DOHH2 (cell line): ENCODE results near the gene IL1A.

Source experiments
- H3F3A ChIP-seq: fragments of 200-600 bp; sonication (generic), shearing (Covaris generic); 2 replicates; pipeline ENCODE4 v1.6.0; 2016; ENCODE audit warnings: antibody characterized with exemption, mild to moderate bottlenecking; ENCODE audit not compliant: control insufficient read depth, insufficient read depth
- H3K27ac ChIP-seq: fragments of 200-600 bp; sonication (generic); 2 replicates; pipeline ENCODE4 v1.5.1; 2014; ENCODE audit warnings: low read depth, mild to moderate bottlenecking, low read length, moderate library complexity
- H3K27me3 ChIP-seq: fragments of 200-600 bp; sonication (generic); 2 replicates; pipeline ENCODE4 v1.6.1; 2014; ENCODE audit warnings: mild to moderate bottlenecking, low read length, mixed read lengths; ENCODE audit not compliant: control insufficient read depth
- H3K36me3 ChIP-seq: fragments of 200-600 bp; sonication (generic); 2 replicates; pipeline ENCODE4 v1.6.1; 2014; ENCODE audit warnings: mild to moderate bottlenecking, low read length, moderate library complexity, mixed read lengths; ENCODE audit not compliant: control insufficient read depth
- H3K4me1 ChIP-seq: fragments of 200-600 bp; sonication (generic); 2 replicates; pipeline ENCODE4 v1.6.1; 2014; ENCODE audit warnings: mild to moderate bottlenecking, low read length, mixed read lengths; ENCODE audit not compliant: control insufficient read depth
- H3K4me2 ChIP-seq: fragments of 200-600 bp; sonication (generic); 2 replicates; pipeline ENCODE4 v1.6.0; 2014; ENCODE audit warnings: mild to moderate bottlenecking, low read length, moderate library complexity
- H3K4me3 ChIP-seq: fragments of 200-600 bp; sonication (generic); 2 replicates; pipeline ENCODE4 v1.5.1; 2014; ENCODE audit warnings: mild to moderate bottlenecking, low read length, mixed read lengths
- H3K79me2 ChIP-seq: fragments of 200-600 bp; sonication (generic); 2 replicates; pipeline ENCODE4 v1.6.1; 2014; ENCODE audit warnings: mild to moderate bottlenecking, low read length, mixed read lengths; ENCODE audit not compliant: control insufficient read depth
- H3K9me2 ChIP-seq: fragments of 200-600 bp; sonication (generic); replicated peaks from 2 replicates; pipeline ENCODE4 v1.6.1; 2014; ENCODE audit warnings: mild to moderate bottlenecking, low read length, mixed read lengths; ENCODE audit not compliant: control insufficient read depth
- H3K9me3 ChIP-seq: fragments of 200-600 bp; sonication (generic); 2 replicates; pipeline ENCODE4 v1.6.1; 2014; ENCODE audit warnings: antibody characterized with exemption, low read length, mixed read lengths; ENCODE audit not compliant: control insufficient read depth, insufficient read depth
- H4K20me1 ChIP-seq: fragments of 200-600 bp; sonication (generic); 2 replicates; pipeline ENCODE4 v1.6.0; 2014; ENCODE audit warnings: low read depth, mild to moderate bottlenecking, antibody characterized with exemption, low read length, moderate library complexity; ENCODE audit not compliant: control insufficient read depth, insufficient read depth
- CTCF ChIP-seq: fragments of 200-600 bp; sonication (generic); IDR thresholded peaks from one replicate; pipeline ENCODE4 v1.5.1; 2014; ENCODE audit warnings: antibody characterized with exemption, mild to moderate bottlenecking, low read depth, low read length; ENCODE audit not compliant: poor library complexity, severe bottlenecking
- EZH2phosphoT487 ChIP-seq: fragments of 200-600 bp; sonication (generic); IDR thresholded peaks from 2 replicates; pipeline ENCODE4 v1.6.1; 2017; ENCODE audit warnings: borderline replicate concordance, mild to moderate bottlenecking, antibody characterized with exemption, low read length, moderate library complexity, mixed read lengths

IL1A gene

GRCh38 chr2:112831946-112832840 is 47.9 kb upstream of the IL1A start:
- Histone ChIP-seq H3K4me2 (no peak overlapping the region), H3K79me2 (no peaks in the 10 kb centered on the region), H3K36me3 (no peaks in the 10 kb centered on the region), H3F3A (no peaks in the 10 kb centered on the region), H3K9me2 (no peaks in the 10 kb centered on the region), H4K20me1 (no peaks in the 10 kb centered on the region), H3K27me3 (peaks cover 18% of the 10 kb centered on the region), H3K27ac (no peak overlapping the region), H3K9me3 (no peaks in the 10 kb centered on the region), H3K4me3 (no peak overlapping the region), H3K4me1 (no peaks in the 10 kb centered on the region)
- no peak for TF ChIP-seq CTCF
- no peak for TF ChIP-seq EZH2phosphoT487

GRCh38 chr2:112831513-112831845 is 47.2 kb upstream of the IL1A start:
- Histone ChIP-seq H3K9me2 (no peaks in the 10 kb centered on the region), H3K4me3 (no peak overlapping the region), H3K9me3 (no peaks in the 10 kb centered on the region), H3K36me3 (no peaks in the 10 kb centered on the region), H3K27ac (no peak overlapping the region), H4K20me1 (no peaks in the 10 kb centered on the region), H3F3A (no peaks in the 10 kb centered on the region), H3K27me3 (peaks cover 12% of the 10 kb centered on the region), H3K79me2 (no peaks in the 10 kb centered on the region), H3K4me1 (no peaks in the 10 kb centered on the region), H3K4me2 (no peak overlapping the region)
- TF ChIP-seq CTCF (no peak), EZH2phosphoT487 (no peak)

- Histone ChIP-seq H3F3A (no peaks in the 10 kb centered on the region), H3K27ac (no peak overlapping the region), H3K27me3 (peaks cover 7% of the 10 kb centered on the region), H3K4me2 (no peak overlapping the region), H3K4me1 (no peaks in the 10 kb centered on the region), H4K20me1 (no peaks in the 10 kb centered on the region), H3K9me3 (no peaks in the 10 kb centered on the region), H3K36me3 (no peaks in the 10 kb centered on the region), H3K9me2 (no peaks in the 10 kb centered on the region), H3K79me2 (no peaks in the 10 kb centered on the region), H3K4me3 (no peak overlapping the region)
- TF ChIP-seq EZH2phosphoT487 = no peak
- TF ChIP-seq CTCF = no peak
These were observed 46.6 kb upstream of the IL1A start for GRCh38 chr2:112830682-112831512.
